AG09319 (cell line): ENCODE measurements around the gene NFATC2.

ENCODE experiments used
- DNase-seq: peaks from one replicate; pipeline ENCODE4 v3.0.0-alpha.2; 2010; ENCODE audit warnings: low read depth; ENCODE audit errors: extremely low read depth
- CTCF ChIP-seq: IDR thresholded peaks from 2 replicates; pipeline ENCODE4 v1.5.1; 2011; ENCODE audit warnings: low read depth, mild to moderate bottlenecking, inconsistent platforms, low read length, moderate library complexity

The NFATC2 gene

GRCh38 chr20:51567622-51568021, 25.1 kb upstream of the NFATC2 start:
- DNase-seq = no peak
- TF ChIP-seq CTCF = no peak

GRCh38 chr20:51566594-51566993, 24.1 kb upstream of the NFATC2 start:
- no peak for TF ChIP-seq CTCF
- DNase-seq = no peak

DNA sequence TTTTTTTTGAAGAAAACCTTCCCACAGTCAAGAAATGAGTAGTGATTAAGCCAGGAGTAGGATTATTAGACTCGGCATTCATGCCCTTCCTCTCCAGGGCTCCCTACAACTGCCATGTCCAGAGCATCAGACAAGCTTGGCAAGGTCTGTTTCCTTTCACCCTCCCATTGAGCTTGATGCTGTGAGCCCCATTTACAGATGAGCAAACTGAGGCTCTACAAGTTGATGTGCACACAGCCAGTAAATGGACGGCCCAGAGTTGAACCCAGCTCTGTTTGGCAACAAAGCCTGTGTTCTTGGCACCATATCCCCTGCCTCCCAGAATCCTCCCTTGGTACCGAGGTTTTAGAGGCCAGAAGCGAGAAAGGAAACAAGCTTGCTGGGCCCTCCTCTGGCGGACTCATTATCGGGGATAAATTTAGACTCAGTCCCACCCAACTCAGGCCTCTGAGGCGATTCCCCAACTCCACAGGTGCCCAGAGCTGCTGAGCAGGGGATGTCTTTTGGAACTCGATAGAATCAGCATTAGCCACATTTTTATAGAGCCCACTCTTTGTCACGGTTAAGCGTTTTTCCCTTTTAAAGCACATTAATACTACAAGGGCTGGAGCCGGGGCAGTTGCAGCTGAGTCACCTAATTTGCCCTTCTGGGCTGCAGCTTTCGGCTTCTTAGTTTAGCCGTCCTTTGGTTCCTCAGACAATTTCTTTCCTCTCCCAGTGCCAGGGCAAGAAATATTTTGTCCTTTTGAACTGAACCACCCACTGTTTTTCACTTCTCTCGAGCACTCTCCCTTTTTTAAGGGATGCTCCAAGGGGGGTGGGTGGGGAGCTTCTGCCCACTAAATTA, 23.0 kb upstream of the NFATC2 start:
- TF ChIP-seq CTCF = no peak
- DNase-seq = no peak

DNA sequence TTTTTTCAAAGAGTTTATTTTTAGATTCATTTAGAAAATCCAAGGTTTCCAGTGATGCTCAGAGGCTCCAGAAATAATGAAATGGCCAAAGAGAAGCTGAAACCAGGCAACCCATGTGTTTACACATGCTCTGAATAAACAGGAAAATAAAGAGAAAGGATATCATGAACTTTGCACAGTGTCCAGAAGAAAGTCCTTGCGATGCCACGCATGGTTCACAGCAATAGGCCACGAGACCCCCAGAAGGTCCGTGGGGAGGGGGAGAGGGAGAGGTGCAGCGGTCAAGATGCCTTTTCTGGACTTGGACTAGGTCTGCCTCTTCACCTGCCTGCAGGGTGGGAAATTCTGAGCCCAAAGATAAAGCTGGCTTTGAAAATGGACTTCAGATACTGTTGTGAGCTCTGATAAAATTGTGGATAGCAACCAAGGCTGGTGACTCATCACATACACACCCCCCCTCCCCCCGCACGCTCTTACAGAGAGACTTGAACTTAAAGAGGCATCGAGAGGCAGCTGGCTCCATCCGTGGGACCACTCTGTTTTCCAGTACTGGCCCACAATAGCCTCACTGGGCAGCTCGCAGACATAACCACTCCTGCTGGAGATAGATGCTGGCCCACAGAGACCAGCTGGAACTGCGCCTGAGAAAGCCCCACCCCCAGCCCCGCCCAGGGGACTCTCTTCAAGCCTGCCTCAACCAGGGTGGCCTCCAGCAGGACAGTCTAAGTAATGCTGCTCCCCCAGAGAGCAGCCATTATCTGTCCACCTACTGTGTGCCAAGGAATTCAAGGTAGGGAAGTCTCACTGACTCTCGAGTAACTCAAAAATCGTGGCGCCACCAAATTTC, 21.2 kb upstream of the NFATC2 start:
- TF ChIP-seq CTCF = no peak
- peak; percentile 61 for DNase-seq

DNA sequence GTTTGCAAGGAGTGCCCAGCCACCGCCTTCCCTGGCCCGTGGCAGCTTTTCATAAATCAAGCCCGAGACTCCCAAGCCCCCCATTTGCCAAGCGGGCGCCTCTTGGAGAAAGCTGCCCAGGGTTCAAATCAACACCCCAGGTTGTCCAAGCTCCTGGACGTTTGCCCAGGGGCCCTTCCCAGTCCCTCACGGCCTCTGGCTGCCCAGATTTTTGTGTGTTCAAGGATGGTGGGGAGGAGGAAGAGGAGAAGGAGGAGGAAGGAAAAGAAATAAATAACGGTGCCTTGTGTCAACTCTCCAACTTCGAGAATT, 20.6 kb upstream of the NFATC2 start:
- no peak for TF ChIP-seq CTCF
- no peak for DNase-seq

DNA sequence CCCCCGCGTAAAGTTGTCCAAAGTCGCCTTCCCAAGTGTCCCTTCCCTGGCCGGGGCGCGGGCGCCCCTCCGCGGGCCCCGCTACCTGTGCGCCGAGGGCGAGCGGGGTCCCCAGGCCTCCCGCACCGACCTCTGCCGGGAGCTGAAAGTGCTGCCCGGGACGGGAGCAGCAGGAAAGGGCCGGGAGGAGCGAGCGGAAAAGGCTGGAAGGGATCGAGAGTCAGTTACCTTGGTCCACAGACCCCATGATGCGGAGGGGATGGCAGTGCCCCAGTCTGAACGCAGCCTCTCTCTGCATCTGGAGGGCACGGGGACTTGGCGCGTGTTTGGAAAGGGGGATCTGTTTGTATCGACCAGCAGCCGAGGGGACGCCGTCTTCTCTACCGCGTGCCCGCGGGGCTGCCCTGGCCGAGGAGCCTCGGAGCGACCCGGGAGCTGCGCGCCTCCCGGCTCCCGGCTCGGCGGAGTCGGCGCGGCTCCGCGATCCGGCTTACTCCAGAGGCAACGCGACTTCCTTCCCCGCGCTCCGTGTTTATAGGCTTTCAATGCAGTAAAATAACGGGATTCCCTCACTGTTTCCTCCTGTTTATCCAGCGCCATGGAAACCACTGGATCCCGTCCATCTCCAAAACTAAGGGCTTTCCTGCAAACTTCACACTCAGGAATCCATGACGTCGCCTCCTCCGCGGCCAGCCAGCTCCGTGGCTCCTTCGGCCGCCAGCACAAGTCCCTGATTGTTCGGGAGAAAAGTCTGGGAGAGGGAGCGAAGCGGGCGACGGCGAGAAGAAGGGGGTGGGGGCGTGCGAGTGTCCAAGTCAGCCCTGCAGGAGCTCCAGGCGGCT, 20.0 kb upstream of the NFATC2 start:
- TF ChIP-seq CTCF = no peak; the same call in 1 of the 2 replicates
- DNase-seq = peak; percentile 81
